ENCODE results near the gene LHPP.

DNA sequence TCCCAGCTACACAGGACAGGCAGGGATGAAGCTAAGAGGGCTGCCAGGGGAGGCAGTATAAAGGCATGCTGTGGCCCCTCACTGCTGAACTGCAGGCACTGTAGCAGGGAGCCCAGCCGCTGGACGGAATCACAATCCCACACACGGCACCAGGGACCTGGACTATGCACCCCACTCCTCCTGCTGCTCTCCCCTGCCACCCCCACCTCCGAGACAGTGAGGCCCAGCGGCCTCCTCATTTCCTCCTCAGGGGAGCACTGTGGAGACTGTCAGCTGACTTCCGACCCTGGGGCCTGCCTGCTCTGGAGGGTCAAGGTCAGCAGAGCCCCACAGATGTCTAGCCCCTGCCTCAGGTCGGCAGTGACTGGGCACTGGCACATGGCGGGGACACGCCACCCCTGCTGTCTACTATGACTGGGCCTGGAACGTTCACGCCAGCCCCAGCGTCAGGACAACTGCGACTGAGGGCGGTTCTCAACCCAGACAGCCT, 189.8 kb downstream of the LHPP start:
- TF ChIP-seq, protein P1, sequence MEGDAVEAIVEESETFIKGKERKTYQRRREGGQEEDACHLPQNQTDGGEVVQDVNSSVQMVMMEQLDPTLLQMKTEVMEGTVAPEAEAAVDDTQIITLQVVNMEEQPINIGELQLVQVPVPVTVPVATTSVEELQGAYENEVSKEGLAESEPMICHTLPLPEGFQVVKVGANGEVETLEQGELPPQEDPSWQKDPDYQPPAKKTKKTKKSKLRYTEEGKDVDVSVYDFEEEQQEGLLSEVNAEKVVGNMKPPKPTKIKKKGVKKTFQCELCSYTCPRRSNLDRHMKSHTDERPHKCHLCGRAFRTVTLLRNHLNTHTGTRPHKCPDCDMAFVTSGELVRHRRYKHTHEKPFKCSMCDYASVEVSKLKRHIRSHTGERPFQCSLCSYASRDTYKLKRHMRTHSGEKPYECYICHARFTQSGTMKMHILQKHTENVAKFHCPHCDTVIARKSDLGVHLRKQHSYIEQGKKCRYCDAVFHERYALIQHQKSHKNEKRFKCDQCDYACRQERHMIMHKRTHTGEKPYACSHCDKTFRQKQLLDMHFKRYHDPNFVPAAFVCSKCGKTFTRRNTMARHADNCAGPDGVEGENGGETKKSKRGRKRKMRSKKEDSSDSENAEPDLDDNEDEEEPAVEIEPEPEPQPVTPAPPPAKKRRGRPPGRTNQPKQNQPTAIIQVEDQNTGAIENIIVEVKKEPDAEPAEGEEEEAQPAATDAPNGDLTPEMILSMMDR (IDR thresholded peaks at IDR 0.05), result no peak
- no peak for TF ChIP-seq EP300 (IDR thresholded peaks at IDR 0.05)
- TF ChIP-seq POLR2A (IDR thresholded peaks at IDR 0.05), result no peak
- no peak for TF ChIP-seq POLR2AphosphoS5 (IDR thresholded peaks at IDR 0.05)
